K562 (cell line): ENCODE data around the gene SAP25. TPM values are rescaled to one million over a fixed set of nuclear protein-coding genes. Genes with fewer than 3 reads are reported as not detected.

Source experiments
- CBFA2T3 ChIP-seq: fragments of 450-650 bp; IDR thresholded peaks from 2 replicates; pipeline ENCODE4 v1.6.1; 2017
- CBFB ChIP-seq: sonication (generic); formaldehyde crosslinking; IDR thresholded peaks from 2 replicates; pipeline ENCODE4 v1.4.0; 2020; ENCODE audit warnings: mild to moderate bottlenecking, missing genetic modification reagents
- CHD2 ChIP-seq: IDR thresholded peaks from 2 replicates; pipeline ENCODE4 v1.6.1; 2011; ENCODE audit warnings: low read depth, low read length
- DIDO1 ChIP-seq: fragments of 450-650 bp; IDR thresholded peaks from 2 replicates; pipeline ENCODE4 v1.6.1; 2016; ENCODE audit warnings: low read depth, missing biosample characterization, missing genetic modification characterization
- EWSR1 ChIP-seq: fragments of 450-650 bp; IDR thresholded peaks from 2 replicates; pipeline ENCODE4 v1.6.1; 2018; ENCODE audit warnings: borderline replicate concordance, mild to moderate bottlenecking, low read depth, moderate library complexity; ENCODE audit not compliant: partially characterized antibody
- FOS ChIP-seq: IDR thresholded peaks from 3 replicates; pipeline ENCODE4 v1.6.1; 2011; ENCODE audit not compliant: insufficient read length; ENCODE audit errors: extremely low read depth
- FOXA1 ChIP-seq: fragments of 450-650 bp; IDR thresholded peaks from 2 replicates; pipeline ENCODE4 v1.6.1; 2016; ENCODE audit warnings: mild to moderate bottlenecking, borderline replicate concordance
- ILK ChIP-seq: fragments of 450-650 bp; IDR thresholded peaks from 2 replicates; pipeline ENCODE4 v1.6.1; 2016; ENCODE audit warnings: missing genetic modification characterization, low read depth, mild to moderate bottlenecking, missing compliant biosample characterization, moderate library complexity, borderline replicate concordance
- NBN ChIP-seq: fragments of 450-650 bp; IDR thresholded peaks from 2 replicates; pipeline ENCODE4 v1.6.1; 2016; ENCODE audit warnings: low read depth, mild to moderate bottlenecking
- NCOA6 ChIP-seq: fragments of 450-650 bp; IDR thresholded peaks from 2 replicates; pipeline ENCODE4 v1.6.1; 2017; ENCODE audit warnings: mild to moderate bottlenecking
- POLR2B ChIP-seq: fragments of 450-650 bp; IDR thresholded peaks from 2 replicates; pipeline ENCODE4 v1.6.1; 2018; ENCODE audit warnings: low read depth; ENCODE audit not compliant: partially characterized antibody
- RAD21 ChIP-seq, 2 experiments: fragments of 250-450 bp in 1 of 2; fragments of 450-650 bp in 1 of 2; sonication (Bioruptor Pico) in 1 of 2; formaldehyde crosslinking in 1 of 2; IDR thresholded peaks in 1 of 2; conservative IDR thresholded peaks in 1 of 2; 2 replicates each; pipeline versions ENCODE4 v1.4.0 to v1.8.0; 2020 to 2022; ENCODE audit warnings: mild to moderate bottlenecking in 2 of 2, moderate library complexity in 1 of 2
- RCOR1 ChIP-seq, 2 experiments: IDR thresholded peaks; 2 replicates each; pipeline ENCODE4 v1.6.1; 2012; ENCODE audit warnings: low read depth in 2 of 2, low read length in 2 of 2, borderline replicate concordance in 1 of 2, improper control_type of control experiment in 1 of 2
- SRSF1 ChIP-seq: fragments of 200-400 bp; formaldehyde crosslinking; IDR thresholded peaks from 2 replicates; pipeline ENCODE4 v1.6.1; 2017; ENCODE audit warnings: mild to moderate bottlenecking, low read depth, low read length, moderate library complexity
- TEAD2 ChIP-seq: fragments of 450-650 bp; IDR thresholded peaks from 2 replicates; pipeline ENCODE4 v1.6.1; 2016; ENCODE audit warnings: missing genetic modification characterization, control low read depth, missing compliant biosample characterization
- U2AF1 ChIP-seq: fragments of 200-400 bp; formaldehyde crosslinking; optimal IDR thresholded peaks from 2 replicates; pipeline ENCODE3; 2017; ENCODE audit warnings: mild to moderate bottlenecking, low read depth, low read length, moderate library complexity
- ZNF174 ChIP-seq: fragments of 250-450 bp; sonication (Bioruptor Pico); IDR thresholded peaks from 2 replicates; pipeline ENCODE4 v1.4.0; 2020; ENCODE audit warnings: mild to moderate bottlenecking
- ZNF318 ChIP-seq, 2 experiments: fragments of 450-650 bp; IDR thresholded peaks; 2 replicates each; pipeline ENCODE4 v1.6.1; 2016; ENCODE audit warnings: mild to moderate bottlenecking in 2 of 2, borderline replicate concordance in 1 of 2, low read depth in 1 of 2, moderate library complexity in 1 of 2
- ZNF57 ChIP-seq: fragments of 450-650 bp; formaldehyde crosslinking; IDR thresholded peaks from 2 replicates; pipeline ENCODE4 v1.4.0; 2020; ENCODE audit warnings: mild to moderate bottlenecking, moderate library complexity
- ZNF655 ChIP-seq: fragments of 250-450 bp; sonication (Bioruptor Pico); IDR thresholded peaks from 2 replicates; pipeline ENCODE4 v1.5.0; 2021
- polyA plus RNA-seq, 8 experiments: library from polyadenylated mRNA; depleted of rRNA in 4 of 8; stranded (reverse) in 5 of 8; unstranded in 3 of 8; fragments of >200 nt; fragmentation: Nextera tagmentation in 2 of 8; fragmentation: Illumina TruSeq in 1 of 8; extraction: Ambion mirVana in 2 of 8; extraction: Trizol in 1 of 8; gene quantifications; 2 replicates each; pipeline versions ENCODE4 v1.2.1 to v1.2.3, GENCODE V29; 2011 to 2014; ENCODE audit warnings: inconsistent platforms in 1 of 8, missing spikeins in 1 of 8
- total RNA-seq, 7 experiments: library from RNA; depleted of rRNA in 6 of 7; stranded (reverse); fragments of >200 nt in 6 of 7; fragmentation: Illumina TruSeq in 2 of 7; extraction: Trizol in 2 of 7; gene quantifications; 2 replicates each; pipeline versions ENCODE4 v1.2.1 to v1.2.3, GENCODE V29; 2011 to 2021; ENCODE audit warnings: low replicate concordance in 1 of 7

Gene SAP25
- total and polyA plus RNA-seq, 9 of the 15 experiments (the other 6 are each of a cell fraction or from before 2014, with no cell fraction given) = 0.13 to 5.3 (median 0.78) TPM; not detected in 1

GRCh38 chr7:100586266-100587025 lies 12.7 kb upstream of the SAP25 start, which contains the start of gene FBXO24 (continued):
- TF ChIP-seq FOS (peak; percentile 100), TEAD2 (tag) (no peak), CBFB (CRISPR knock-in tag) (no peak), ILK (tag) (no peak), DIDO1 (no peak), CHD2 (peak; percentile 96), ZNF57 (CRISPR knock-in tag) (no peak), ZNF174 (no peak), POLR2B (no peak), ZNF318 (IDR thresholded peaks at IDR 0.05; ENCODE audit: borderline replicate concordance in 1 of 2, low read depth in 1 of 2) (no peak), NCOA6 (no peak), EWSR1 (no peak), ZNF655 (no peak), RAD21 (CRISPR knock-in tag; conservative IDR thresholded peaks at IDR 0.05 in 1 of 2, IDR thresholded peaks at IDR 0.05 in 1 of 2) (no peak), RCOR1 (IDR thresholded peaks at IDR 0.05; ENCODE audit: borderline replicate concordance in 1 of 2, low read depth in 2 of 2, low read length in 2 of 2) (0 out of 4 replicates have a peak, but pooled peaks of 1 of the 2 experiments have one; percentile 1), NBN (no peak), U2AF1 (no peak), CBFA2T3 (no peak), SRSF1 (no peak), FOXA1 (no peak)
